Measurements from ENCODE around the gene FAM83F.
"Not testable (repeated sequence)": the region's sequence is repeated elsewhere in the genome, so short reads cannot be mapped to it uniquely, and the experiment has no call there.

Gene FAM83F

GRCh38 chr22:40014667-40015248, 20.0 kb downstream of the FAM83F start:
- DNase-seq (ENCODE audit: low read depth in 3 of 3): no peak

GRCh38 chr22:40015358-40015976, 20.7 kb downstream of the FAM83F start:
- no peak for DNase-seq (ENCODE audit: low read depth in 3 of 3)

DNA sequence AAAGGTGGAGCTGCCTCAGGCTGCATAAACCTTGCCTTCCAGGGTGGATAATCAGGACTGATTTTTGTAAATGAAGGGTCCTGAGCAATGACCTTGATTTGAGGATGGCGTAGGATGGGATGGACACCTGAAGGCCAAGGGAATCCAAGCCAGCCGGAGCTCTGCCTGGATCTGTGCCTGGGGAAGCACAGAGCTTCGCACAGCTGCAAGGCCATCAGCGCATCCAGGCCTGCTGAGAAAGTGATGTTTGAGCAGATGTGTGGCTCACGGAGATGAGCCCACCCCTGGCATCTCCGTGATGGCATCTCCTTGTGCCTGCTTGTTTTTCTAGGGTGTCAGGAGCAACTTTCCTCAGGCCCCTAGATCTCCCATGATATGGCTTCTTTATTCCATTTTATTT, 23.3 kb downstream of the FAM83F start:
- no peak for DNase-seq (ENCODE audit: low read depth in 3 of 3)

DNA sequence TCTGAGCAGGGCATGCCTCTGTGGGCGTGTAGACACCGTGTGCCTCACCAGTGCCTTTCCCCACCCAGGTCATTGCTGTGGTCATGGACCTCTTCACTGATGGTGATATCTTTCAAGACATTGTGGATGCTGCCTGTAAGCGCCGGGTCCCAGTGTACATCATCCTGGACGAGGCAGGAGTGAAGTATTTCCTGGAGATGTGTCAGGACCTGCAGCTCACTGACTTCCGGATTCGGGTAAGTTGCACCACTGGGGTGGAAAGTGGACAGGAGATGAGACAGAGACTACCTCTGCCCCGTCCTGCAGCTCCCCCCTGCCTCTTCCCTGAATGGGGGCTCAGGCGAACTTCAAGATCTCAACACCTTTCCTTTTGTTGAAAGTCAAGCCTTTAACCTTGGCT, 24.3 kb downstream of the FAM83F start:
- DNase-seq (ENCODE audit: low read depth in 3 of 3): no peak

DNA sequence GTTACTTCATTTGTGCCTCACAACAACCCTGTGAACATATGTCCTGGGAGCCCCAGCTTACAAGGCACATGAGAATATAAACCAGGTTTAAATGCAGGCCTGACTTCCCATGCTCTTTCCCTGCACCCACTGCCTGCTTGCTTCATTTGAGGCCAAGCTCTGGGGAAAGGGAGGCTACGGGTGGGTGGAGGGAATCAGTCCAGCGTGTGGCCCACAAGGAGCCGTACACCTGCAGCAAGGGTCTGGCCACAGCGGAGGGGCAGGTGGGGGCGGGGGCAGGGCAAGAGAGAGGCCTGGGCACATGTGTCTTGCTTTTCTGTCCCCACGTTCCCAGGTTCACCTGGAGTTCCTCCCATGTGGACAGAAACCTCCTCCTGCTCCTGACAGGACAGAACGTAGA, 26.2 kb downstream of the FAM83F start:
- DNase-seq (ENCODE audit: low read depth in 3 of 3): no peak

DNA sequence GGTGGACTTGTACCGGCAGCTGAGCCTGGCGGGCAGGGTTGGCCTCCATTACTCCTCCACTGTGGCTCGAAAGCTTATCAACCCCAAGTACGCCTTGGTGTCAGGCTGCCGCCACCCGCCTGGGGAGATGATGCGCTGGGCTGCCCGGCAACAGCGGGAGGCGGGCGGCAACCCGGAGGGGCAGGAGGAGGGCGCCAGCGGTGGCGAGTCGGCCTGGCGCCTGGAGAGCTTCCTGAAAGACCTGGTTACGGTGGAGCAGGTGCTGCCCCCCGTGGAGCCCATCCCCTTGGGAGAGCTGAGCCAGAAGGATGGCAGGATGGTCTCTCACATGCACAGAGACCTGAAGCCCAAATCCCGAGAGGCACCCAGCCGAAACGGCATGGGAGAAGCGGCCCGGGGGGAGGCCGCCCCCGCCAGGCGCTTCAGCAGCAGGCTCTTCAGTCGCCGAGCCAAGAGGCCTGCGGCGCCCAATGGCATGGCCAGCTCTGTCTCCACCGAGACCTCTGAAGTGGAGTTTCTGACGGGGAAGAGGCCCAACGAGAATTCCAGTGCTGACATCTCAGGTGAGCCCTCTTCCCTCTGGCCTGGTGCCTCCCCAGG, 26.7 kb downstream of the FAM83F start:
- no peak for DNase-seq (ENCODE audit: low read depth in 3 of 3)

- no peak for DNase-seq (ENCODE audit: low read depth in 3 of 3)
Measured at GRCh38 chr22:40022536-40023240, 27.9 kb downstream of the FAM83F start.

GRCh38 chr22:40023341-40023841, 28.6 kb downstream of the FAM83F start:
- DNase-seq (ENCODE audit: low read depth in 3 of 3): no peak

DNA sequence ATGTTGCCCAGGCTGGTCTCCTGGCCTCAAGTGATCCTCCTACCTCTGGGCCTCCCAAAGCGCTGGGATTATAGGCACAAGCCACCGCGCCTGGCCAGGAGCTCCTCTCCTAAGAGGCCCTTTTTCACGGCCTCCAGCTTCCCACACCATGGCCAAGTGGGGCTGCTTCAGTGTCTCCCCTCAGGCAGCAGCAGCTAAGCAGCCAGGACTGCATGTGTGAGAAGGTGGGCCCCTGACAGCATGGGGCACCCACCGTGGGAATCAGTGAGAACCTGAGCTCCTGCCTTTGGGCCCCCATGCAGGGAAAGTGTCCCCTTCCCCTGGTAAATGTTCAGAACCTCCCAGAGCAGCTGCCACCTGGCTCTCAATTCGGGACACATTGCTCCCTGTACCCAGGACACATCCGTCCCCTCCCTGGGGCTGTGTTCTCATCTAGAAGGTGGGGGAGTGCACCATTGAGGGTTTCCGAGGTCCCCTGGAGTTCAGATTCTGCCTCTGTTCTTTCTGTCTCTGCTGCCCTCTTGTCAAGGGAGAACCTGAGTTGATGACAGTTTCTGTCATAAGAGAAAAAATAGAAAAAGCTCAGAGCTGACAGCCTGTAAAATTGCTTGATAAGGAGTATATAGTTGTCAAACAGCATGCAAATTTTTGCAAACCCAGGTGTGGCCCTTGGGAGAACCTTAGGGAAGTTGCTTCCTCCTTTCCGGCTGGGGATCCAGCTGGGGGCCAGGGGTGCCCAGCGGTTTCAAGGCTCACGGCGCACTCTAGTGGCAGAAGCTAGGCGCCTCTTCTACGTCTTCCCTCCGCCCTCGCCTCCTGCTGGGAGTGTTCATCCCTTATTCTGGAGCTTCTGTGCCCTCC, 29.7 kb downstream of the FAM83F start:
- peak; percentile 34 to 63 (median 41) for DNase-seq (ENCODE audit: low read depth in 3 of 3)

DNA sequence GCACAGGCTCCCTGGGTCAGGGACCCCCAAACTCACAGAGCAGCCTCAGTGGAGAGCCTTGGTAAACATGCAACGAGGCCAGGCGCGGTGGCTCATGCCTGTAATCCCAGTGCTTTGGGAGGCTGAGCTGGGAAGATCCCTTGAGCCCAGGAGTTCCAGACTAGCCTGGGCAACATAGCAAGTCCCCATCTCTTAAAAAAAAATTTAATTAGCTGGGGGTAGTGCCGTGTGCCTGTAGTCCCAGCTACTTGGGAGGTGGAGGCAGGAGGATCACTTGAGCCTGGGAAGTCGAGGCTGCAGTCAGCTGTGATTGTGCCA, 30.3 kb downstream of the FAM83F start:
- DNase-seq (ENCODE audit: low read depth in 3 of 3): not testable (repeated sequence)

- no peak for DNase-seq (ENCODE audit: low read depth in 3 of 3)
Measured at GRCh38 chr22:40025856-40026255, 31.1 kb downstream of the FAM83F start.

DNA sequence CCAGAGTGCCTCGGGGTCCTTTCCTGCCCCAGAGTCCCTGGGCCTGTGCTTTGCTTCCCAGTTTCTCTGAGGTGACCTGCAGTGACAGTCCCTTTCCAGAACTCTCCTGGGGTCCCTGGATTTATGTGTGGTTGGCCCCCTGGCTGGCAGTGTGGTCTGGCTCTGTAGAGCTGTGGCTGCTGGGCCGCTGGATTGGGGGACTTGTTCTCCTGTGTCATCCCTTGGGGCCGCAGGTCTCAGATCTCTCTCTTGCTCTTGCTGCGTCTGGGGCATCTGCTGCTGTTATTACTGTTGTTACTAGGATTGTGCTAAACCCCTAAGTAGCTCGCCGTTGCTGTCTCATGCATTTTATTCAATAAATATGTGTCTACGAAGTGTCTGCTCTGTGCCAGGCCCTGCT, 31.9 kb downstream of the FAM83F start:
- no peak for DNase-seq (ENCODE audit: low read depth in 3 of 3)

DNA sequence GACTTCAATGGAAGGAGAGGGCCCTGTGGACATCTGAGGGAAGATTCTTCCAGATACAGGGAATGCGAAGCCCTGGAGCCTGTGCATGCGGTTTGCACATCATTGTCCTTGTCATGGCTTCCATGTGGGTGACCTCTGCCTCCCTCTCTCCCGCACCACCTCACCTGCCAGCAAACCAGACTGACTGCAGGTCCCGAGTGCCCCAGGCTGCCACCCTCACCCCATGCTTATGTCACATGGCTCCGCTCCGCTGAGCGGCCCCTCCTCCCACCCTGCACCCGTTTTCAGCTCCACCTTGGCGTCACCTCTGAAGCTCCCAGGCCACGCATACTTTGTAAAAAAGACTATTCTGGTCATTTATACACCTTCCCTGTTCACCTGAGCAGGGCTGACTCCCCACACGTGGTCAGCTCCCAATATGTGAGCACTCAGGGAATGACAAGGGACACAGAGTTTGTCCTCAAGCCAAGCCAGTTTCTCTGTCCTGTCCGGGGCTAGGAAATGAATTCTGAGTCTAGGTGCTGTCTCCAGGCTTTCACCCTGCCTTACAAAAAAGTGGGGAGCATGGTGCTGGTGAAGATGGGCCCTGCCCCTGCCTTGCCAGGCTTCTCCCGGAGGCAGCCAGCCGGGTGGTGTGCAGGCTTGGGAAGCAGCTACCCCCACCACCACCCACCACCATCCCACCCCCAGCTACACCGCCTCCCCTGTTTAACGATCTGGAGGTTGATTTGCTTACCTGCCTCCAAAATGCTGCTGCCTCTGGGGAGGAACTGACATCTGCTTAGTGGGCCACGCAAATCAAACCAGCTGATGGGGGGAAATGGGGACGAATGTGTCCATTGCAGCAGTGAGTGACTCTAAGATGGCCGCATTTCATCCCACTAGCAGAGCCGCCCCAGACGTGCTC, 32.7 kb downstream of the FAM83F start:
- no peak for DNase-seq (ENCODE audit: low read depth in 3 of 3)

GRCh38 chr22:40028098-40028425, 33.3 kb downstream of the FAM83F start:
- no peak for DNase-seq (ENCODE audit: low read depth in 3 of 3)

DNA sequence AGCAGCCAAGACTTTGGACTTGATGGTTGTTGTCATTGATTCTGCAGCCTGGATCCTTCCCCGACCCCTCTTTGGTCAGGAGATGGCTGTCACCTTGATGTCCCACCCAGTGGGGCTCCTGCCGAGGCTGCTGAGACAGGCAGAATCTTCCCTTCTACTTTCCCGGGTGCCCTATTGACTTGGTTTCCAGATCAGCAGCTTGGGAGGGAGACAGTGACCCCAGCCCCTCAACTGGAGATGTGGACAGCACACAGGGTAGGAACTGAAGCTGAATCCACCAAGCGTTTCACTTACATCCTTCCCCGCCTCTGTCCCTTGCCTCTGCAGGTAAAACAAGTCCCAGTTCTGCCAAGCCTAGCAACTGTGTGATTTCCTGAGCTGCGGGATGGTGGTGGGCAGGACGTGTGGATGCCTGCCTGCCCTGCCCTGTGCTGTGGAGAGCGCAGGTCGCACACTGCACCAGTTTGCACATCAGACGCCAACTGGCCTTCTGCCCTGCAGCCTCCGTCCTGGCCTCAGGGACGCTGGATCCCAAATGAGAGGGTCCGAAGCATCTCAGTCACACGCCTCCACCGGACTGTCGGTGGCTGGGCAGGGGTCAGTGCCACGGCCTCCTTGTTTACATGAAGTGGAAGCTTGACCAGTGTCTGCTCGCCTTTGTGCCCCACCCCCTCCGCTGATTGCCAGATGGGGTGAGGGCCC, 34.6 kb downstream of the FAM83F start:
- no peak for DNase-seq (ENCODE audit: low read depth in 3 of 3)

DNA sequence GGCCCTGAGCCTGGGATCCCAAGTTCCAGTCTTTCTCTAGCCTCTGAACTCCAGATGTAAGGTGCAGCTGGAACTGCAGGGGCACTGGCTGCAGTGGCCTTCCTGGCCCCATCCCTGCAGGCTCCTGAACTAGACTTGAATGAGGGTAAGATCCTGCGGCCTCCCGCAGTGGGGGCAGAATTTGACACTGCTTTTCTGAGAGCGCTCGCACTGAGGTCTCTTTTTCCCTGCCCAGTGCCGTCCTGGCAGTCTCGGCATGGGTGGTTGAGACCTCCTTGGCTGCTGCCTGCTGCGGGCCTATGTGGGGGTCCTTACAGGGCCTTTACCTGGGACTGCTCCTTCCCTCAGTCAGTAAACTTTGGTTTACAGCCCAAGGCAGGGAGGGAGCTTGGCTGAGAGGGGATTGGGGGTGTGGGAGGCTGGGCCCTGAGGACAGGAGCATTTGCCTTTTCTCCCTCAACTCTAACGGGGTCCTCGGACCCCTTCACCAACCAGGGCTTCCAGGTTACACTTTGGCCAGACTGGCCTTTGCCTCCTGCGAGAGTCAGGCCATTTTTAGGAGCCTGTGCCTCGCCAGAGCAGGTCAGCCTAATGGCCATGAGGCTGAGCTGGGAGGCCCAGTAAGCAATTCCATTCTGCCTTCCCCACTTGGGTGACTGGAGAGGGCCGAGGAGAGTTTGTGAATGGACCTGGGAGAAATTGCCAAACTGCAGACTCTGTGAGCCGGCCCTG, 35.4 kb downstream of the FAM83F start:
- DNase-seq (ENCODE audit: low read depth in 3 of 3): no peak

DNA sequence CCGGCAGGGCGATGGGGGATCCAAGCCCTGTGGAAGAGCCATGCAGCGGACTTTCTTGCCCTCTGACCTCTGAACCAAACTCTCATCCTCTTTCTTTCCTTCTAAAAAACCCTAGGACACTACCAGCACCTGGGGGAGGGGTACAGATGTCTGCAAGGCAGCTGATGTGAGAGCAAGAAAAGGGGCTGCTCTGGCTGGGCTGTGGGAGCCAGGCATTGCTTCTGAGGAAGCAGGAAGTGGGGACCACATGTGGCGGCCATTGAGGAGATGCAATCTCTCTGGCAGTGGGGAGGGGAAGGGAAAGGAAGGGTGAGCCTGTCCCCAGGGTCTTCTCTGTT, 36.0 kb downstream of the FAM83F start:
- no peak for DNase-seq (ENCODE audit: low read depth in 3 of 3)

- no peak for DNase-seq (ENCODE audit: low read depth in 3 of 3)
Measured at GRCh38 chr22:40031766-40032470, 37.2 kb downstream of the FAM83F start.

Measured in stimulated activated CD4-positive, alpha-beta T cell treated with anti-CD3 and anti-CD28 coated beads, TNF-alpha, amount 100 ng/mL, for 24 hours (primary cell).